ENCODE data around the gene FAM174C. TPM values are rescaled to one million over a fixed set of nuclear protein-coding genes. Genes with fewer than 3 reads are reported as not detected.

The FAM174C gene
- total RNA-seq, 1 experiment from 2014 or later, result 77.1 TPM

GRCh38 chr19:1284979-1285736, 9.8 kb downstream of the FAM174C start (continued):
- no peak for TF ChIP-seq ZBTB33 (IDR thresholded peaks at IDR 0.05; ENCODE audit: extremely low read depth, insufficient replicate concordance, low read length)
- TF ChIP-seq ELF1 (IDR thresholded peaks at IDR 0.05; ENCODE audit: borderline replicate concordance, low read depth), result no peak
- no peak for TF ChIP-seq JUND (IDR thresholded peaks at IDR 0.05)
- no peak for TF ChIP-seq POLR2A (IDR thresholded peaks at IDR 0.05; ENCODE audit: borderline replicate concordance, extremely low read depth, insufficient read depth, insufficient read length)
- TF ChIP-seq ZFX (IDR thresholded peaks at IDR 0.05), result no peak
- no peak for TF ChIP-seq EGR1 (IDR thresholded peaks at IDR 0.05; ENCODE audit: low read depth)
- TF ChIP-seq SIN3A (IDR thresholded peaks at IDR 0.05; ENCODE audit: low read depth), result no peak
- no peak for TF ChIP-seq RAD21 (IDR thresholded peaks at IDR 0.05; ENCODE audit: low read depth)
- no peak for TF ChIP-seq FOSL1 (IDR thresholded peaks at IDR 0.05; ENCODE audit: low read depth)
- TF ChIP-seq ZNF274 (IDR thresholded peaks at IDR 0.05; ENCODE audit: low read depth, low read length), result no peak
- no peak for TF ChIP-seq TCF7L2 (IDR thresholded peaks at IDR 0.05; ENCODE audit: borderline replicate concordance, extremely low read depth, insufficient read depth, insufficient read length)

- POLR2A ChIA-PET, result interaction anchor here (1.5 kb wide), 1 partner anchor 17 kb away, joined by 7 read pairs; the partner anchor contains the start of gene CIRBP
- ATAC-seq, result peak; percentile 60
- no peak for TF ChIP-seq MAX (IDR thresholded peaks at IDR 0.05)
- no peak for TF ChIP-seq RAD21 (IDR thresholded peaks at IDR 0.05; ENCODE audit: low read depth)
- TF ChIP-seq ATF3 (IDR thresholded peaks at IDR 0.05), result no peak
- TF ChIP-seq YY1 (IDR thresholded peaks at IDR 0.05; ENCODE audit: extremely low read depth, insufficient replicate concordance, low read depth, low read length), result no peak
- no peak for TF ChIP-seq ZNF274 (IDR thresholded peaks at IDR 0.05; ENCODE audit: low read depth, low read length)
- TF ChIP-seq EZH2 (IDR thresholded peaks at IDR 0.05), result no peak
- no peak for TF ChIP-seq ELF1 (IDR thresholded peaks at IDR 0.05; ENCODE audit: borderline replicate concordance, low read depth)
- no peak for TF ChIP-seq CTCF (IDR thresholded peaks at IDR 0.05 in 2 of 3, conservative IDR thresholded peaks at IDR 0.05 in 1 of 3; ENCODE audit: borderline replicate concordance in 1 of 3, insufficient read depth in 1 of 3, low read depth in 2 of 3, low read length in 2 of 3)
- no peak for TF ChIP-seq ZBTB33 (IDR thresholded peaks at IDR 0.05; ENCODE audit: extremely low read depth, insufficient replicate concordance, low read length)
- no peak for TF ChIP-seq EGR1 (IDR thresholded peaks at IDR 0.05; ENCODE audit: low read depth)
- no peak for TF ChIP-seq FOSL1 (IDR thresholded peaks at IDR 0.05; ENCODE audit: low read depth)
Observed at GRCh38 chr19:1285737-1286360, 10.5 kb downstream of the FAM174C start, which contains the start of gene EFNA2. Gene EFNA2 (plus strand): TSS chr19:1285873. CDS start chr19:1286169, 296 bp downstream.

More at GRCh38 chr19:1285737-1286360, 10.5 kb downstream of the FAM174C start, which contains the start of gene EFNA2:
- no peaks in the 10 kb centered on the region for H3K9me2 ChIP-seq (ENCODE audit: insufficient read depth)
- no peaks in the 10 kb centered on the region for H3K79me2 ChIP-seq (ENCODE audit: insufficient read depth, low read length)
- no peaks in the 10 kb centered on the region for H3K9me3 ChIP-seq (ENCODE audit: control insufficient read depth in 1 of 2, insufficient read depth in 1 of 2, low read depth in 1 of 2, low read length in 2 of 2)
- RAD21 ChIA-PET (ENCODE audit: low non-redundant PET in 1 of 2, low total read pairs in 2 of 2, uncharacterized antibody in 2 of 2, unreplicated experiment in 2 of 2), result no interaction called here
- intact Hi-C loops (cut with micrococcal nuclease), result no loop called here
- H3K36me3 ChIP-seq (ENCODE audit: control insufficient read depth in 1 of 2, insufficient read depth in 2 of 2, low read length in 2 of 2), result no peaks in the 10 kb centered on the region
- H3K4me2 ChIP-seq (ENCODE audit: low read length), result peak within 1 kb of the TSS; percentile 95
- peak within 1 kb of the TSS; percentile 64 to 69 for H3K4me3 ChIP-seq (replicated peaks in 1 of 2; ENCODE audit: low read depth in 1 of 2, low read length in 2 of 2)
- BruUV-seq (replicated peaks), result no TSS peak
- H2AFZ ChIP-seq (ENCODE audit: low read depth, low read length, poor library complexity, severe bottlenecking), result no peak within 1 kb of the TSS
- no peak for DNase-seq (ENCODE audit: low read depth, low spot score)
- H3K9ac ChIP-seq (ENCODE audit: low read length), result peak within 1 kb of the TSS; percentile 65
- peak within 1 kb of the TSS; percentile 38; the same call in 1 of the 2 replicates for H3K27ac ChIP-seq (ENCODE audit: low read depth, low read length)
- H4K20me1 ChIP-seq (ENCODE audit: insufficient read depth), result no peaks in the 10 kb centered on the region
- CTCF ChIA-PET, result no interaction called here
- peaks cover 7 to 23% of the 10 kb centered on the region in 2 experiments; a peak in 3 of 4 replicates for H3K4me1 ChIP-seq (ENCODE audit: control insufficient read depth in 1 of 2, insufficient read depth in 2 of 2, low read length in 2 of 2)
- no peaks in the 10 kb centered on the region for H3K27me3 ChIP-seq (ENCODE audit: insufficient read depth, low read length)
